Glutamatergic neuron (in vitro differentiated cells): Measurements from ENCODE around the gene FAM118B. TPM values are rescaled to one million over a fixed set of nuclear protein-coding genes. Genes with fewer than 3 reads are reported as not detected.
A peak's percentile ranks its signal among the peaks of the same experiment; 100 is the strongest.
"Not testable (repeated sequence)": the region's sequence is repeated elsewhere in the genome, so short reads cannot be mapped to it uniquely, and the experiment has no call there.

Source experiments
- DNase-seq: peaks from one replicate; pipeline ENCODE4 v3.0.0; 2022
- H3K27ac Mint-ChIP-seq: one replicate; pipeline ENCODE4 v1.8.0; 2020; ENCODE audit warnings: mild to moderate bottlenecking, mixed read lengths, inconsistent platforms; ENCODE audit not compliant: unreplicated experiment
- H3K27me3 Mint-ChIP-seq: one replicate; pipeline ENCODE4 v1.8.0; 2020; ENCODE audit warnings: mild to moderate bottlenecking, moderate library complexity, mixed read lengths, inconsistent platforms; ENCODE audit not compliant: unreplicated experiment
- H3K36me3 Mint-ChIP-seq: one replicate; pipeline ENCODE4 v1.8.0; 2020; ENCODE audit warnings: mild to moderate bottlenecking, mixed read lengths, inconsistent platforms; ENCODE audit not compliant: unreplicated experiment
- H3K4me1 Mint-ChIP-seq: one replicate; pipeline ENCODE4 v1.8.0; 2020; ENCODE audit warnings: mild to moderate bottlenecking, low read depth, mixed read lengths, inconsistent platforms; ENCODE audit not compliant: unreplicated experiment
- H3K4me3 Mint-ChIP-seq: one replicate; pipeline ENCODE4 v1.8.0; 2020; ENCODE audit warnings: mild to moderate bottlenecking, mixed read lengths, inconsistent platforms; ENCODE audit not compliant: unreplicated experiment
- H3K9me3 Mint-ChIP-seq: one replicate; pipeline ENCODE4 v1.8.0; 2020; ENCODE audit warnings: mild to moderate bottlenecking, moderate library complexity, mixed read lengths, inconsistent platforms; ENCODE audit not compliant: unreplicated experiment
- total RNA-seq: library from RNA; stranded (reverse); fragmentation: NEBNext Ultra II Directional; extraction: Animal tissue kit (Norgen Biotek cat#: 25700); gene quantifications from one replicate; pipeline ENCODE4 v1.2.1, GENCODE V29; 2021; ENCODE audit not compliant: unreplicated experiment
- TF ChIP-seq, protein P1 (sequence below): fragments of 200-600 bp; sonication (generic); IDR thresholded peaks from one replicate; pipeline ENCODE4 v1.5.0; 2021; ENCODE audit not compliant: partially characterized antibody, unreplicated experiment

The FAM118B gene
- total RNA-seq, 1 donor from 2014 or later: 33.0 TPM

DNA sequence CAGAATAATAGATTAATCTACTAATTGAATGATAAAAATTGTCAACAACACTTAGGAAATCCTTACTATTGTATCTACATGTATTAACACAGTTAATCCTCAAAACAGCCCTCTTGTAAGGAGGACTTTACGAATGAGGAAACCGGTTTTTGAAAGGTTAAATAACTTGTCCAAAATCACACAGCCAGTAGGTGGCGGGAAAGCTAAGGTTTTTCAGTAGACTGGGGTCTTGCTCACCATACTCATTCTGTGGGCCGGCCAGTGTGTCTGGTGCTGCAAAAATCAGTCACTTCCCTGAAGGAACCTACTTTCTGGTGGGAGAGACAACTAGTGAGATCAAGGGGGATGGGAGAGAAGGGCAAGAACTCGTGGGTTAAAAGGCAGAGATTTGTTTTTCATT, 96.1 kb downstream of the FAM118B start:
- DNase-seq: peak; percentile 62
- peak overlapping the region; percentile 77 for H3K4me3 Mint-ChIP-seq
- TF ChIP-seq, protein P1, sequence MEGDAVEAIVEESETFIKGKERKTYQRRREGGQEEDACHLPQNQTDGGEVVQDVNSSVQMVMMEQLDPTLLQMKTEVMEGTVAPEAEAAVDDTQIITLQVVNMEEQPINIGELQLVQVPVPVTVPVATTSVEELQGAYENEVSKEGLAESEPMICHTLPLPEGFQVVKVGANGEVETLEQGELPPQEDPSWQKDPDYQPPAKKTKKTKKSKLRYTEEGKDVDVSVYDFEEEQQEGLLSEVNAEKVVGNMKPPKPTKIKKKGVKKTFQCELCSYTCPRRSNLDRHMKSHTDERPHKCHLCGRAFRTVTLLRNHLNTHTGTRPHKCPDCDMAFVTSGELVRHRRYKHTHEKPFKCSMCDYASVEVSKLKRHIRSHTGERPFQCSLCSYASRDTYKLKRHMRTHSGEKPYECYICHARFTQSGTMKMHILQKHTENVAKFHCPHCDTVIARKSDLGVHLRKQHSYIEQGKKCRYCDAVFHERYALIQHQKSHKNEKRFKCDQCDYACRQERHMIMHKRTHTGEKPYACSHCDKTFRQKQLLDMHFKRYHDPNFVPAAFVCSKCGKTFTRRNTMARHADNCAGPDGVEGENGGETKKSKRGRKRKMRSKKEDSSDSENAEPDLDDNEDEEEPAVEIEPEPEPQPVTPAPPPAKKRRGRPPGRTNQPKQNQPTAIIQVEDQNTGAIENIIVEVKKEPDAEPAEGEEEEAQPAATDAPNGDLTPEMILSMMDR: peak; percentile 65
- H3K9me3 Mint-ChIP-seq: peaks cover 3% of the 10 kb centered on the region
- no peaks in the 10 kb centered on the region for H3K27me3 Mint-ChIP-seq
- H3K4me1 Mint-ChIP-seq: peaks cover 32% of the 10 kb centered on the region
- peak overlapping the region; percentile 76 for H3K27ac Mint-ChIP-seq
- peaks cover 4% of the 10 kb centered on the region for H3K36me3 Mint-ChIP-seq

DNA sequence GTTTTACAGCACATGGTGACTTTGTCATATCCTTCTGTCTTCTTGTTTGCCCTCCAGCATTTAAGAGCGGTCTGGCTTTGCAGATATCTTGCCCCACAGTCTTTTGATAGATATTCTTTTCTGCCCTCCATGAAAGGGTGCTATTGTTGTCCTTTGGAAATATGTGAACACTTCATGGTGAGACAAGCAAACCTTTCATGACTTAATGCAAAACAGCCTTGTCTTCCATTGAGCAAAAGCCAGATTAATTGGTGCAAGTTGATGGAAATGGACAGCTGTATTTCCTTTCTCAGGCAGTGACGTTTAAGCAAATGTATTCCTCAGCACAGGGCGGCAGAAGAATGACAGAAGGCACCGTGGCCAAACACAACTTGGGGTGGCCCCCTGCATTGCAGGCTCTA, 96.7 kb downstream of the FAM118B start:
- TF ChIP-seq, protein P1: no peak
- peaks cover 29% of the 10 kb centered on the region for H3K4me1 Mint-ChIP-seq
- no peak for DNase-seq
- H3K27ac Mint-ChIP-seq: no peak overlapping the region
- peaks cover 3% of the 10 kb centered on the region for H3K9me3 Mint-ChIP-seq
- no peaks in the 10 kb centered on the region for H3K27me3 Mint-ChIP-seq
- H3K36me3 Mint-ChIP-seq: peaks cover 4% of the 10 kb centered on the region
- no peak overlapping the region for H3K4me3 Mint-ChIP-seq

DNA sequence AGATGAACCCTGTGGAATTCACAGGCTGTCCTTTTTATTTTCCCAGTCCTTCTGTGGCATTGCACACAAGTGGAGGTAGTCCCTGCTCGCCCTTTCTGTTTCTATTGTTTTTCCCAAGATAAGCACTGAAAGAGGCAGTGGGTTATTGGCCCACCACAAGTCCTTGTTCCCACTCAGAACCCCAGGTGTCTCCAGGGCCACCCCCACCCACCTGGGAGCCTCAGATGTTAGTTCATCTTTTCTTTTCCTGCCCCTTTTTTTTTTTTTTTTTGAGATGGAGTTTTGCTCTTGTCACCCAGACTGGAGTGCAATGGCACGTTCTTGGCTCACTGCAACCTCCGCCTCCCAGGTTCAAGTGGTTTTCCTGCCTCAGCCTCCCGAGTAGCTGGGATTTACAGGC, 97.2 kb downstream of the FAM118B start:
- not testable (repeated sequence) for H3K36me3 Mint-ChIP-seq, H3K27me3 Mint-ChIP-seq, H3K4me3 Mint-ChIP-seq, H3K27ac Mint-ChIP-seq, DNase-seq, H3K9me3 Mint-ChIP-seq
- peaks cover 27% of the 10 kb centered on the region for H3K4me1 Mint-ChIP-seq

DNA sequence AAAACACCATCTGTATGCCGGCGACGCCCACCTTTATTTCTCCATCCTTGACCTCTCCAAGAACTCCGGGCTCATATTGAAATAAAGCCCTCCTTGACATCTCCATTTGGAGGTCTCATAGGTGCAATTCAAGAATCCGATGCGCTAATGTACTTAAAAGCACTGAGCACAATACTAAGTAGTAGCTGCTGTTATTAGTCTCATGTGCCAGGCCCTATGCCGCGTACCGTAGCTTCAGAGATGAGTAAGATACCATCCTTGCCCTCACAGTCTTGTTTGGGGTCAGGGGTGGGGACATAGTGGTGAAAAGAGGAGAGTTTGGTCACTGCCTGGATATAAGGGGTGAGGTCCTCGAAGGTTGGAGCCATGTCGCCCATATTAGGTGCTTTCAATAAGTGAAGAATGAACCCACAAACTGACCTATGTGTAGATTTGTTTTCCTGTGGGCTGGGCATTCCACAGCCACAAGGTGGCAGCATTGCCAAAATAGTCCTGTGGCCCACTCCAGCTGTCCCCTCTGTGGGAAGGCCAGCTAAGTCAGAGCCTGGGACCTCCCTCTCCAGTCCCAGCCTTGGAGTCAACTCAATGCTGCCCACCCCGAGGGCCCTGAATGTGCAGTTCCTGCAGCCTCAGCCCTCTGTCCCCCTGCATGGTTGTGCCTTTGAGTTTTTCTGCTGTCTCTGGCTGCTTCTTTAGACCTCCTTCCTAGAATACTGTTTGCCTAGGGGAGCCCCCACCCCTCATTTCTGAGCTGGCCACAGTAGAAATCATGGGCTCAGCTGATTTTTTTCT, 98.8 kb downstream of the FAM118B start:
- Mint-ChIP-seq H3K4me3 (no peak overlapping the region), H3K4me1 (peaks cover 23% of the 10 kb centered on the region), H3K27me3 (no peaks in the 10 kb centered on the region), H3K36me3 (peaks cover 4% of the 10 kb centered on the region), H3K27ac (no peak overlapping the region), H3K9me3 (no peaks in the 10 kb centered on the region)
- TF ChIP-seq, protein P1: peak; percentile 81
- peak; percentile 88 for DNase-seq

DNA sequence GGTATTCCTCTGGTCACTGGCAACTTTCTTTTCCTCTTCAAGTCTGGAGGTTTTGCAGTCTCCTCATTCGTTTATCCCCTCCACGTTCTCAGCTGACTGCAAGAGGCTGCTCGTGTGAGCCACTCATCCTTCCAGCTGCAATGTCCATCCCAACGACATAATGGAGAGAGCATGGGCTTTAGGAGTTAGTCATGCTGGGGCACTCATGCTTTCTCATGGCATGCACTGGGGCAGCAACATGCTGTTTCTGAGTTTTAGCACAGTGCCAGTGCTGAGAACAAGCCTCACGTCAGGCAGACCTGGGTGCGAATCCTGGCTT, 99.4 kb downstream of the FAM118B start:
- H3K4me1 Mint-ChIP-seq: peaks cover 23% of the 10 kb centered on the region
- H3K36me3 Mint-ChIP-seq: peaks cover 4% of the 10 kb centered on the region
- H3K27me3 Mint-ChIP-seq: no peaks in the 10 kb centered on the region
- no peak for DNase-seq
- TF ChIP-seq, protein P1: no peak
- H3K4me3 Mint-ChIP-seq: no peak overlapping the region
- H3K9me3 Mint-ChIP-seq: no peaks in the 10 kb centered on the region
- no peak overlapping the region for H3K27ac Mint-ChIP-seq
